Muscle of leg (tissue), 11 donors: ENCODE data around the gene IGF1. TPM values are rescaled to one million over a fixed set of nuclear protein-coding genes. Genes with fewer than 3 reads are reported as not detected.

ENCODE experiments used
- DNase-seq: peaks from one replicate; pipeline ENCODE4 v3.0.0; 2013
- H3K27ac ChIP-seq: one replicate; pipeline ENCODE4 v1.5.1; 2013; ENCODE audit warnings: mild to moderate bottlenecking, low read length, control low read depth
- H3K27me3 ChIP-seq: one replicate; pipeline ENCODE4 v1.6.1; 2013; ENCODE audit warnings: low read length; ENCODE audit not compliant: control insufficient read depth, insufficient read depth
- H3K36me3 ChIP-seq: one replicate; pipeline ENCODE4 v1.6.1; 2013; ENCODE audit warnings: low read length; ENCODE audit not compliant: control insufficient read depth, insufficient read depth
- H3K4me1 ChIP-seq: one replicate; pipeline ENCODE4 v1.6.1; 2013; ENCODE audit warnings: low read length; ENCODE audit not compliant: control insufficient read depth, insufficient read depth
- H3K4me3 ChIP-seq: one replicate; pipeline ENCODE4 v1.5.1; 2013; ENCODE audit warnings: low read length, control low read depth
- H3K9me3 ChIP-seq: replicated peaks from 2 replicates; pipeline ENCODE4 v1.6.1; 2013; ENCODE audit warnings: low read depth, low read length; ENCODE audit not compliant: control insufficient read depth
- WGBS: methylation state at CpG from one replicate; pipeline ENCODE4 v1.1.5; 2013; ENCODE audit warnings: missing lambda C conversion rate; ENCODE audit not compliant: insufficient coverage; 5-methylcytosine and 5-hydroxymethylcytosine counted together
- polyA plus RNA-seq, 8 donors: library from polyadenylated mRNA; unstranded; fragments of 120-200 nt; gene quantifications; one replicate each; pipeline versions ENCODE4 v1.2.1 to v1.2.3, GENCODE V29; 2013; ENCODE audit warnings: inconsistent platforms in 1 of 8, low replicate concordance in 1 of 8; ENCODE audit not compliant: insufficient read length in 8 of 8, insufficient read depth in 1 of 8
- total RNA-seq: library from RNA; stranded (reverse); fragments of 120-200 nt; gene quantifications from one replicate; pipeline ENCODE4 v1.2.4, GENCODE V29; 2013

IGF1 gene
- total and polyA plus RNA-seq, 9 donors = 21.0 to 41.9 (median 26.5) TPM

- no peaks in the 10 kb centered on the region for H3K27me3 ChIP-seq
These were observed 22.8 kb upstream of the IGF1 start for GRCh38 chr12:102503056-102503681.

GRCh38 chr12:102501773-102502172 lies 21.4 kb upstream of the IGF1 start:
- Histone ChIP-seq H3K36me3 (no peaks in the 10 kb centered on the region), H3K4me1 (peaks cover 2% of the 10 kb centered on the region), H3K9me3 (peaks cover 4% of the 10 kb centered on the region), H3K4me3 (no peak overlapping the region), H3K27me3 (no peaks in the 10 kb centered on the region), H3K27ac (no peak overlapping the region)
- peak; percentile 37 for DNase-seq
- WGBS = 64% methylated on average over 4 of the region's 5 CpGs

More at GRCh38 chr12:102503056-102503681, 22.8 kb upstream of the IGF1 start:
- Histone ChIP-seq H3K4me1 (peaks cover 2% of the 10 kb centered on the region), H3K4me3 (no peak overlapping the region), H3K9me3 (peaks cover 4% of the 10 kb centered on the region), H3K36me3 (no peaks in the 10 kb centered on the region), H3K27ac (no peak overlapping the region)
- DNase-seq = peak; percentile 47
- no CpG with 5 or more reads among the region's 2 CpGs for WGBS

- H3K4me3 ChIP-seq = no peak overlapping the region
- H3K9me3 ChIP-seq = peaks cover 6% of the 10 kb centered on the region
- peak; percentile 69 for DNase-seq
- H3K27ac ChIP-seq = no peak overlapping the region
- no CpG with 5 or more reads among the region's 1 CpG for WGBS
- peaks cover 2% of the 10 kb centered on the region for H3K4me1 ChIP-seq
- no peaks in the 10 kb centered on the region for H3K36me3 ChIP-seq
- no peaks in the 10 kb centered on the region for H3K27me3 ChIP-seq
These were observed 18.1 kb upstream of the IGF1 start for GRCh38 chr12:102498471-102498870.

- Histone ChIP-seq H3K27ac (no peak overlapping the region), H3K27me3 (no peaks in the 10 kb centered on the region), H3K4me1 (peaks cover 2% of the 10 kb centered on the region), H3K9me3 (peaks cover 6% of the 10 kb centered on the region), H3K4me3 (no peak overlapping the region), H3K36me3 (no peaks in the 10 kb centered on the region)
- no CpG with 5 or more reads among the region's 1 CpG for WGBS
- DNase-seq = no peak
These were observed 17.4 kb upstream of the IGF1 start for GRCh38 chr12:102497743-102498142.

- peaks cover 6% of the 10 kb centered on the region for H3K9me3 ChIP-seq
- no CpG with 5 or more reads among the region's 6 CpGs for WGBS
- no peaks in the 10 kb centered on the region for H3K36me3 ChIP-seq
- H3K4me1 ChIP-seq = peaks cover 1% of the 10 kb centered on the region
- peak; percentile 54 for DNase-seq
- no peak overlapping the region for H3K4me3 ChIP-seq
- no peak overlapping the region for H3K27ac ChIP-seq
- no peaks in the 10 kb centered on the region for H3K27me3 ChIP-seq
These were observed 16.2 kb upstream of the IGF1 start for GRCh38 chr12:102496591-102496990.

GRCh38 chr12:102487226-102487625 lies 6.9 kb upstream of the IGF1 start:
- no peaks in the 10 kb centered on the region for H3K27me3 ChIP-seq
- WGBS = no CpG with 5 or more reads among the region's 2 CpGs
- H3K4me1 ChIP-seq = peaks cover 4% of the 10 kb centered on the region
- H3K9me3 ChIP-seq = no peaks in the 10 kb centered on the region
- peak; percentile 37 for DNase-seq
- H3K4me3 ChIP-seq = no peak overlapping the region
- H3K36me3 ChIP-seq = no peaks in the 10 kb centered on the region
- no peak overlapping the region for H3K27ac ChIP-seq

- Histone ChIP-seq H3K36me3 (no peaks in the 10 kb centered on the region), H3K4me1 (peaks cover 10% of the 10 kb centered on the region), H3K27me3 (no peaks in the 10 kb centered on the region), H3K27ac (no peak overlapping the region), H3K4me3 (no peak overlapping the region), H3K9me3 (no peaks in the 10 kb centered on the region)
- WGBS = no CpG with 5 or more reads among the region's 2 CpGs
- DNase-seq = no peak
These were observed 5.8 kb upstream of the IGF1 start for GRCh38 chr12:102486153-102486552.

- Histone ChIP-seq H3K4me1 (peaks cover 13% of the 10 kb centered on the region), H3K27ac (peak overlapping the region; percentile 67), H3K27me3 (no peaks in the 10 kb centered on the region), H3K4me3 (no peak overlapping the region), H3K36me3 (no peaks in the 10 kb centered on the region), H3K9me3 (no peaks in the 10 kb centered on the region)
- DNase-seq = peak; percentile 73
- WGBS = 23% methylated on average over 8 of the region's 12 CpGs
These were observed 4.1 kb upstream of the IGF1 start for GRCh38 chr12:102484428-102484958.

- no peaks in the 10 kb centered on the region for H3K9me3 ChIP-seq
- no peaks in the 10 kb centered on the region for H3K27me3 ChIP-seq
- no CpG with 5 or more reads among the region's 3 CpGs for WGBS
- no peaks in the 10 kb centered on the region for H3K36me3 ChIP-seq
- no peak for DNase-seq
- H3K4me3 ChIP-seq = no peak overlapping the region
- peak overlapping the region; percentile 67 for H3K27ac ChIP-seq
- H3K4me1 ChIP-seq = peaks cover 13% of the 10 kb centered on the region
These were observed 3.7 kb upstream of the IGF1 start for GRCh38 chr12:102484017-102484416.

- no peaks in the 10 kb centered on the region for H3K36me3 ChIP-seq
- peaks cover 16% of the 10 kb centered on the region for H3K4me1 ChIP-seq
- no peaks in the 10 kb centered on the region for H3K27me3 ChIP-seq
- no peak overlapping the region for H3K4me3 ChIP-seq
- no peak overlapping the region for H3K27ac ChIP-seq
- no peaks in the 10 kb centered on the region for H3K9me3 ChIP-seq
- DNase-seq = no peak
- whole genome bisulfite sequencing = no CpG with 5 or more reads among the region's 2 CpGs
These were observed 3.1 kb upstream of the IGF1 start for GRCh38 chr12:102483466-102483865.
